Umbilical cord (tissue), 2 donors: ENCODE results near the gene CPNE9. TPM values are rescaled to one million over a fixed set of nuclear protein-coding genes. Genes with fewer than 3 reads are reported as not detected.
A peak's percentile ranks its signal among the peaks of the same experiment; 100 is the strongest.
"Not testable (repeated sequence)": the region's sequence is repeated elsewhere in the genome, so short reads cannot be mapped to it uniquely, and the experiment has no call there.

ENCODE experiments used
- DNase-seq: peaks from one replicate; pipeline ENCODE4 v3.0.0-alpha.2; 2015; ENCODE audit warnings: low spot score
- total RNA-seq: library from RNA; depleted of rRNA; stranded (reverse); fragments of >200 nt; gene quantifications from one replicate; pipeline ENCODE4 v1.2.3, GENCODE V29; 2014; ENCODE audit warnings: low replicate concordance; ENCODE audit not compliant: insufficient read depth

Gene CPNE9
- total RNA-seq, 1 donor from 2014 or later = not detected

DNA sequence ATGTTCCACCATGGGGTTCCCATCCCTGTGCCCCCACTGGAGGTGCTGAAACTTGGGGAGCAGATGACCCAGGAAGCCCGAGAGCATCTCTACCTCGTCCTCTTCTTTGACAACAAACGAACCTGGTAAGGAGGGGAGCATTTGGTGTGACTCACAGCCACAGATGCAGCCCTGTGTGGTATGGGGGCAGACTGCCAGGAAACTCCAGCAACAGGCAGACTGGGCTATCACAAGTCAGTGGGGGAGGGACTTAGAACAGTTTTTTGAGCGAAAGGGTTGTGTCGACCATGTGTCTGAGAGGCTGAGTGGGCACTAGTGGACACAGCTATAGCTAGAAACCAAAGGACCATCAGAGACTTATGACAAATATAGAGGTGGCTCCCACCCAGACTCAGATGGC lies 42.7 kb downstream of the CPNE9 start:
- peak; percentile 54 for DNase-seq

DNA sequence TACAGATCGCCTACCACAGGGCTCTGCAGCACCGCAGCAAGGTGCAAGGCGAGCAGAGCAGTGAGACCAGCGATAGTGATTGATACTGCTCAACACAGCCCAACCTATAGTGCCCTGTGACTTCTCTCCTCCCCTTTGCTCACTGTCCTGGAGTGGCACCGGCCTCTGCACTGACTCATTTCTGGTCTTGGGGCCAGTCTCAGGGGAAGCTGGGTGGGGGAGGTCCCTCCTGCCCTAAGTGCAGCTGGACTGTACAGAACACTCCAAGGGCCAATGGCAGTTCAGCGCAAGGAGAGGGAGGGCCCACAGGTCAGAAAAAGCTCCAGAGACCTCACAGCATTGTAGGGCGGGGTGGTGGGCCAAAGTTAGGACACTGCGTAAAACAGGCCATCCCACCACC lies 43.6 kb downstream of the CPNE9 start:
- DNase-seq = no peak

DNA sequence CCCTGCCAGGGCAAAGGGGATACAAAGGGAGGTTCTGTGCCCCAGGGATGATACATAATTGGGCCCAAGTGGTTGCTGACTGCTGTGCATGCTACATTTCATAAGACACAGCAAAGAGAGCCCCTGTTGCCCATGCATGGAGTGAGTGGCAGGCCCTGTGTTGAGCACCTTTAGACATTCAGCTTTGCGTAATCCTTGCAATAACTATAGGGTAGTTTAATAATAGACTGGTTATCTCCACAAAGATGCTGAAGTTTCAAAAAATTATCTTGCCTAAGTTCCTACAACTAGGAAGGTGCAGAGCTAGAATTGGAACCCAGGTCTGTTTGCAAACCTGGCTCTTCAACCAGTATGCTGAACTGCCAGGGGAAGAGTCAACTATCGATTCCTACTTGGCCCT lies 44.4 kb downstream of the CPNE9 start:
- DNase-seq = no peak

DNA sequence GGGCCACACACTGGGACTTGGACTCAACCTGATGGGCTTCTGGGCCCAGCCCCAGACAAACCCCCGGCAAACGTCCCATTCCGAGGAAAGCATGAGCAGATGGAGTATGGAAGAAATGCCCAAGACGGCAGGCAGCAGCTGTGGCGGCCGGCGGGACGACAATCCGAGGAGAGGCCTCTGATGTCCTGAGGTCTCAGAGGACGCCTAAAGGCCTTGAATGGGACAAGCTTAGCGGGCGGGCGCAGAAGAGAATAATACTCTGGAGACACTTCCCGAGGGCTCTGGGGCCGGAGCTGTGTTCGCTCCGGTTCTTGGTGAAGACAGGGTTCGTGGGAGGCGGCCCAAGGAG lies 45.6 kb downstream of the CPNE9 start:
- DNase-seq = no peak

DNA sequence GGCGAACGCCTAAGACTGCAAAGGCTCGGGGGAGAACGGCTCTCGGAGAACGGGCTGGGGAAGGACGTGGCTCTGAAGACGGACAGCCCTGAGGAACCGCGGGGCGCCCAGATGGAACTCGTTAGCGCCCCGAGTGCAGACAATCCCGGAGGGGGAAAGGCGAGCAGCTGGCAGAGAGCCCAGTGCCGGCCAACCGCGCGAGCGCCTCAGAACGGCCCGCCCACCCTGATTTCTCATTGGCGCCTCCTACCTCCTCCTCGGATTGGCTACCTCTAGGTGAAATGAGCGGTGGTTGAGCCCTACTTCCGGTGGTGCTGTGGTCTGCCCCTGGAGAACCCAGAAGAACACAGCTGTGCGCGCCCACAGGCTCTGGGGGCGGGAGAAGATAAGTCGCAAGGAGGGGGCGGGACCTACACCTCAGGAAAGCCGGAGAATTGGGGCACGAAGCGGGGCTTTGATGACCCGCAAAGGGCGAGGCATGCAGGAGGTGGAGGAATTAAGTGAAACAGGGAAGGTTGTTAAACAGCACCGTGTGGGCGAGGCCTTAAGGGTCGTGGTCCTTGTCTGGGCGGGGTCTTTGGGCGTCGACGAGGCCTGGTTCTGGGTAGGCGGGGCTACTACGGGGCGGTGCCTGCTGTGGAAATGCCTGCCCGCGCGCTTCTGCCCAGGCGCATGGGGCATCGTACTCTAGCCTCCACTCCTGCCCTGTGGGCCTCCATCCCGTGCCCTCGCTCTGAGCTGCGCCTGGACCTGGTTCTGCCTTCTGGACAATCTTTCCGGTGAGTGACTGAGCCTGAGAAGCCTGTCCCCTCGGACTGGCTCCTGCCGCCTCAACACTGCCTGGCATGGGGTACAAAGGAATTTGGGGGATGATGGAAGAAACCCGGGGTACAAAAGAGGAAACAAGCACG lies 46.3 kb downstream of the CPNE9 start, which contains the start of gene OGG1:
OGG1 (plus strand) TSS at position 308 of the 911 bp plus-strand sequence; CDS start at position 643, 335 bp downstream.
- peak; percentile 99 for DNase-seq

DNA sequence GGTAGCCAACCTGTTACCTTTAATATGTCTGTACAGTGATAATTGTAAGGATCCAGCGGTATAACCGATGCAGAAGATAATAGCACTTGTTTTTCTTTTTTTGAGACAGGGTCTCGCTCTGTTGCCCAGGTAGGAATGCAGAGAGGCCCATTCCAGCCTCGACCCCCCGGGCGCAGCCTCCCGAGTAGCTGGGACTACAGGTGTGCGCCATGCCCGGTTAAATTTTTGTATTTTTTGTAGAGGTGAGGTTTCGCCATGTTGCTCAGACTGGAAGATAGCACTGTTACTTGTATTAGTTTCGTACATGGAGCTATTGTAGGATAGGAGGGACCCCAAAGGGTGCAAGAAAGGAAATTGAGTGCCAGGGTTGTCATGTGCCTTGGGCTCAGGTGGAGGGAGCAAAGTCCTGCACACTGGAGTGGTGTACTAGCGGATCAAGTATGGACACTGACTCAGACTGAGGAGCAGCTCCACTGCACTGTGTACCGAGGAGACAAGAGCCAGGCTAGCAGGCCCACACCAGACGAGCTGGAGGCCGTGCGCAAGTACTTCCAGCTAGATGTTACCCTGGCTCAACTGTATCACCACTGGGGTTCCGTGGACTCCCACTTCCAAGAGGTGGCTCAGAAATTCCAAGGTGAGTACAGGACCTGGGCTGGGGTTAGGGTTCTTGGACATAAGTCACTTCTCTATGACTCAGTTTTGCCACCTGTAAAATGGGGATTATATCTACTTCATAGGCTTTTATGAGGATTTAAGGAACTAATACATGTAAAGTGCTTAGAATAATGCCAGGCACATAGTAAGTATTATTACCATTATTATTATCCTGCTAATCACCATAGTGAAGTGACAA lies 47.2 kb downstream of the CPNE9 start:
- DNase-seq = no peak

DNA sequence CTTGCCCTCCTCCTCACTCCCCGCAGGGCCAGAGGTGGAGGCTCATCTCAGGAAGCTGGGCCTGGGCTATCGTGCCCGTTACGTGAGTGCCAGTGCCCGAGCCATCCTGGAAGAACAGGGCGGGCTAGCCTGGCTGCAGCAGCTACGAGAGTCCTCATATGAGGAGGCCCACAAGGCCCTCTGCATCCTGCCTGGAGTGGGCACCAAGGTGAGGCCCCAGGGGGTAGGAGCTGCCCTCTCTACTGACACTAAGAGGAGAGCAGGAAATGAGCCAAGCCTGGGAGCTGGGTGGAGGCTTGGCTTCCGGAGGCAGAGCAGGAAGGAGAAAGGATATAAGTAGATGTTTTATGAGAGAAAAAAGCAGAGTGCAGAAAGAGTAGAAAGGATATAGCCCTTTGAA lies 51.0 kb downstream of the CPNE9 start:
- no peak for DNase-seq

DNA sequence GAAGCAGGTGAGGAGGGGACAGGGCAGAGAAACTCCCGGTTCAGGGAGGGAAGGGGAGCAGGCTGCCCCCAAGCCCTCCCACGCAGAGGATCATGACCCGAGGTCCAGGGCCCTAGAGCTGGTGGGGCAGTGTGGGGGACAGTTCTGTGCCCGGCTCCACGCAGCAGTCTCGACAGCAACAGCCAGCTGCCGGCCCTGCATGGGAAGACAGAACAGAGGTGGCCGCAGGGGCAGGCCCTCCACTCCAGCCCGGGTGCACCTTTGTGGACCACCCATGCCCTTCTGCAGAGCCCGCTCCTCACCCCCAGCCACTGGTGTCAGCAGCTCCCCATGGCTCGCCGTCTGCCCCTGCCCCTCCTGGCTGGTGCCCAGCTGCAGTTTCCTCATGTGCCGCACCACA lies 53.8 kb downstream of the CPNE9 start:
- no peak for DNase-seq

DNA sequence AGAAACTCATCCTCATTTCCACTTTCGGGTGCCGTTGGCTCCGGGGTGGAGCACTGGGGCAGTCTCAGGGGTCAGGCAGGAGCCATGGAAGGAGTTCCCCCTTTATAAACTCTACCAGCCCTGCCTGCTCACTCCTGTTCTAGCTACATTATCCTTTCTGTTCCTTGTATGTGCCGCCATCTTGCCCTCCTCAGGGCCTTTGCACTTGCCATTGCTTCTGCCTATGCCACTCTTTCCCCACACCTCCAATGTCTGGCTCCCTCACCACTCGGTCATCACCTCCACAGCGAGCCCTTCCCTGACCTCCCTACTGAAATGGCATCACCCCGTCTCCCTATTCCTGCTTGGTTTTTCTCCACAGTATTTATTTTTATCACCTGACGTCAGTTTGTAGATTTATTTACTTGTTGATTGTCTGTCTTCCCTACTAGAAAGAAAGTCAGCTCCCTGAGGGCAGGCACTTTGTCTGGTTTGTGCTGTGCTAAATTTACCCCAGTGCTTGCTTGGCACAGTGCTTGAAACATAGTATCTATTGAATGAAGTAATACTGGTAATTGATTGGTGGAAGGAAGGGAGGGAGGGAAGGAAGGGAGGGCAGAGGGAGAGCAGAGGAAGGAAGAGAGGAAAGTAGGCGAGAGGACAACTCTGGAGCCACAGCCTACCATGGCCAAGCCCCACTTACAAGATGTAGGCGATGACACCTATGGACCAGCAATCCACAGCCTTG lies 57.3 kb downstream of the CPNE9 start:
- DNase-seq = no peak

DNA sequence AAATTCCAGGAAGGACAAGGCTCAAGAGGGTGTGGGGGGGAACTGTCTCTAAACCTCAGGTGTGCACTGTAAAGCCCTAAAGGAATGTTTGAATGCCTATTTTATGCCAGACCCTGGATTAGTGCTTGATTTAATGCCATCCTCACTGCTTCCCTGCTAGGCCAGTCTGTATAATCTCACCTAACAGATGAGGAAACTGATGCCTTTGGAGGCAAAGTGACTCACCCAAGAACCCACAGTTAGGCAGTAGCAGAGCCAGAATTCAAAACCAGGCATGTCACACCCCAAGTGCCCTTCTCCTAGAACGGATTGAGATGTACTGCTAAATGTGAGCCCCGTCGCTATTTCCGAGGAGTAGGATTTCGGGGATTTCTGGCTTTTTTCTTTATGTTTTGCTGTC lies 58.3 kb downstream of the CPNE9 start:
- no peak for DNase-seq

DNA sequence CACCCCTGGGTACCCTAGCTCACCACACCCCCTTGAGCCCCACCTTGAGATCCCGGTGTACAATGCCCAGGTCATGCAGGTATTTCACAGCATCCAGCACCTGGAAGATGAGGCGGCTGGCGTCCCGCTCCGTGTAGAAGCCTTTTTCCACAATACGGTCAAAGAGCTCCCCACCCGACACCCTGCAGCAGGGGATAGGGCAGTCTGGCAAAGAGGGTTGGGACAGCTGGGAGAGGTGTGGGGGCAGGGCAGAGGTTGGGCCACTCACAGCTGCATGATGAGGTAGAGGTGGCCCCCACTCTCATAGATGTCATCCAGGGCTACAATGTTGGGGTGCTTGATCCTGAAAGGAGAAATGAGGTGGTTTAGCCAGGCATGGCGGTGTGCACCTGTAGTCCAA lies 59.2 kb downstream of the CPNE9 start:
- DNase-seq = no peak

DNA sequence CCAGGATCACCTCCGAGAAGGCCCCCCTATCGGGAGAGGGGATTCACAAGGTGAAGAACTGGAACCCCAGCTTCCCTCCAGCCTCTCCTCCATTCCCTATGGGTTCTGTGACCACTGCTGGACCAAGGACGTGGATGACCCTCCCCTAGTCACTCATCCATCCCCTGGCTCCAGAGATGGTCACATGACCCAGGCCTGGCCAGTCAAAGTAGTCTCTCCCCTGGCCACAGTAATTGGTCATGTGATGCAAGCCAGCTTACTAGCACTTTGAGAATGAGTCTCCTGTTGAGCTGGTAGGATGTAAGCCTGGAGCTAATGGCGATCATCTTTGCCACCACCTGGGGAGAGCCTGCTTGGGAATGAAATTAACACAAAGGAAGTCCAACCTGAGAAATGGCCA lies 62.2 kb downstream of the CPNE9 start:
- no peak for DNase-seq

DNA sequence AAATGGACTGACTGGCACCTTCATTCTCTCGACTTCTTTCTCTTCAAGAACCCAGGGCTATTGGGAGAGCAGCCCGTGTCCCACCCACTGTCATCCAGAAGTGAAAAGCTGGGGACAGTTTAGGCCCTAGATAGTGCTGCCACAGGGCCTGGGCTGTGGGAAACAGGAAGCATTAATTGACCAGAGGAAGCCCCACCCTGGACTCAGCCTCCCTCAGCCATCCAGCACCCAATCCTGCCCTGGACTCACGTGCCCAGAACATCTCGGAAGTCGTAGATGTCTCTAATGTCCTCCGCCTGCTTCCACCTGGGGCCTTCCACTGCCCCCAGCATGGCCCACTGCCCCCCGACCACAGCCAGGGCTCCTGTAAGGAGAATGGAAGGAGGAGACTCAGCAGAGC lies 63.8 kb downstream of the CPNE9 start:
- no peak for DNase-seq

DNA sequence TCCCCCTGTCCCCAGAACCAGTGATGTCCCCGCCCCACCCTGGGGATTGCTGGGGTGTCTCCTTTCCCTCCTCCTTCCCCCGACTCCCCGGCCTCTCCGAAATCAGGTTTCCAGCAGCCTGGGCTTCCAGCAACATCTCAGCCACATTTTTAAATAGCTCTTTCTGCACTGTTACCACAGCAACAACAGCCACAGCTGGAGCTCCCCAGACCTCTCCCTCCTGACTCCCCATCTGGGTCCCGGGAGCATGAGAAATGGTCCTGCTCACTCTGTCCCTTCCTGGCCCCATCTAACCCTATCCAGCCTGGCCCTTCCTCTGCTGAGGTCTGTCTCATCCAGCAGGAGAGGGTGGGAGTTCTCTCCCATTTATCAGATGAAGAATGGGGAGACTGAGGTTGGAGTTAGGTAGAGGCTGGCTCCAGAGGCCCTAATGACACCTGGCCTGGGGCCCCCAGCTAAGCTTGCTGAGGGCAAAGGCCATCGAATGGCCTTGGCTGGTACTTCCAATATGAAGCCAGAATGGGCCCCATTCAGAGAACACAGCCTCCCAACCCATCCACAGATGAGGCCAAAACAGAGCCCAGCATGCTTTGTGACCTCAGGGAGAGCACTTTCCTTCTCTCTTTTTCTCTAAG lies 64.6 kb downstream of the CPNE9 start:
- no peak for DNase-seq

DNA sequence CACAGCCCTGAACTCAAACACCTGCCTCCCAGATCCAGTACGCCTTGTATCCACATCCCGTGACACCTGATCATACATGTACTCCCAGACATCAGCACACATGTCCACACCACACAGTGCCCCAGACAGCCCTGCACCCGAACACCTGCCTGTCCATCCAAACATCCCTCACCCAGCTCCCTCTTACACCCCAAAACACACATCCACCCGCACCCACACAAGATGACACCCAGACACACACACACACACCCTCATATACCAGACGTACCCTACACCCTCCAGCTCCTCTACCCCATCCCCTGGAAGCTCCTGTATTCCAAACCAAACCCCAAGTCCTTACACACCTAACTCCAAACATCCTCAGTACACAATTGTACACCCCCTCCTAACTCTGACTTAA lies 65.4 kb downstream of the CPNE9 start:
- DNase-seq = no peak

DNA sequence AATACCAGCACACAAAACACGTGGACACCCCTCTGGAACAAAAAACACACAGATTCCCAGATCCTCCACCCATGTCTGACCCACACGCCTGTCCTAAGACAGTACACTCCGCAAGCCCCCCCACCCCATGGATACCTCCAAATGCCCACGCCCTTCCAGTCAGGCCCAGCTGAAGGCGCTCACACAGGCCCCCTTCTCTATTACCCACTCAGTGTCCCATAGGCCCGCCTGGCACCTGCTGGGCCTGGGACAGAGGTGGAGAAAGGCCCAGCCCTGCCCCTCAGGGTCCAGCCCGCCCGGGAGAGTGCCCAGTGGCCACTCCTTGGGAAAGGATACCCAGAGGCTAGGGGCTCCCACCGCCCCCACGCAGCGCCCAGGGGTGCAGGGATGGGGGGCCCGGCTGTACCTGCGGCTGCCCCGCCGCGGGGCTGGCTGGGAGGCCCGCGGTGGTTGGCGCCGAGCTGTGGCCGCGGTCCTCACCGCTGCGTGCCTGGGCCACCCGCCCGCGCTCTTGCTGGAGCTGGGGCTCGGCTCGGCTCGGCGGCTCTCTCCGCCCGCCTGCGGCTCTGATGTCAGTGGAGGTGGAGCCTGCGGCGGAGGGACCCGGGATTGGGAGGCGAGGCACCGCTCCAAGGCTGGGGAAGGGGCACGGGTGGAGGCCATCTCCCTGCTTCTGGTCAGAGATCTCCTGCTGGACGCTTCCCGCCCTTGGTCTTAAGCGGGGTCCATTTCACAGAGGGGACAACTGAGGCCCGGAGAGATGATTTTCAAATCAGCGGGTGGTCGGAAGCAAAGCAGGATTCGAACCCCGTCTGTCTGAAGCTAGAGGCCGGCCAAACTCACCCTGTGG lies 66.0 kb downstream of the CPNE9 start, which contains the start of gene CAMK1:
CAMK1 (minus strand) TSS at position 522 of the 850 bp plus-strand sequence. CDS start 2,198 bp downstream, outside the sequence.
- DNase-seq = peak; percentile 78

DNA sequence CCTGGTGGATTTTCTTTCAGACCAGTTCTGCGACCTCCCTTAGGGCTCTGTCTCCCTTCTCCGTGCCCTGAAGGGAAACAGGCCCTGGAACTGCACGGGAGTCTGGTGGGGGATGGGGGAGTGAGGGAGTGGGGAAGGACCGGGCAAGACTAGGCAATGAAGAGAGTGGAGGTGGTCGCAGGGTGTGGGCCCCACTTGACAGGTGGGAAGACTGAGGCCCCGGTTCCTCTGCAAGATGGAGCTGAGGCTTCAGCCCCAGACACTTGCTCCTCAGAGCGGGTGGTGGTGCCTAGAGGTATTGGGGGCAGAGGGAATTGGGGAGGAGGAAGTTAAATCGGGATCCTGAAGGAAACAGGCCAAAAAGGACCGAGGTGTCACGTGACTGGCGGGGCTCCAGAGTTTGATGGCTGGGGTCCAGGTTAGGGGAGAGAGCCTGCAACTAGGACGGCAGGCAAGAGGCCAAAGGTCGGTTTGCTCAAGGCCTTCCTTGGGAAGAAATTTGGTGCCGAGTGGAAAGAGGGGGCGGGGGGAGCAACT lies 66.7 kb downstream of the CPNE9 start:
- peak; percentile 71 for DNase-seq

DNA sequence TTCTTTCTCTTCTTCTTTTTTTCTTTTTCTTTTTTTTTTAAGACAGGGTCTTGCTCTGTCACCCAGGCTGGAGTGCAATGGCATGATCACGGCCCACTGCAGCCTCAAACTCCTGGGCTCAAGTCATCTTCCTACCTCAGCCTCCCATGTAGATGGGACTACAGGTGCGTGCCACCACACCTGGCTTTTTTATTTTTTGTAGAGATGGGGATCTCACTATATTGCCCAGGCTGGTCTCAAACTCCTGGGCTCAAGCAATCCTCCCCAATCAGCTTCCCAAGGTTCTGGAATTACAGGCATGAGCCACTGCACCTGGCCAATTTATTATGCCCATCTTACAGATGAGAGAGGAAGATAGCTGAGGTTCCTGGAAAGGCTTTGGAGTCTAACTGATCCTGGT lies 67.4 kb downstream of the CPNE9 start:
- DNase-seq = not testable (repeated sequence)

DNA sequence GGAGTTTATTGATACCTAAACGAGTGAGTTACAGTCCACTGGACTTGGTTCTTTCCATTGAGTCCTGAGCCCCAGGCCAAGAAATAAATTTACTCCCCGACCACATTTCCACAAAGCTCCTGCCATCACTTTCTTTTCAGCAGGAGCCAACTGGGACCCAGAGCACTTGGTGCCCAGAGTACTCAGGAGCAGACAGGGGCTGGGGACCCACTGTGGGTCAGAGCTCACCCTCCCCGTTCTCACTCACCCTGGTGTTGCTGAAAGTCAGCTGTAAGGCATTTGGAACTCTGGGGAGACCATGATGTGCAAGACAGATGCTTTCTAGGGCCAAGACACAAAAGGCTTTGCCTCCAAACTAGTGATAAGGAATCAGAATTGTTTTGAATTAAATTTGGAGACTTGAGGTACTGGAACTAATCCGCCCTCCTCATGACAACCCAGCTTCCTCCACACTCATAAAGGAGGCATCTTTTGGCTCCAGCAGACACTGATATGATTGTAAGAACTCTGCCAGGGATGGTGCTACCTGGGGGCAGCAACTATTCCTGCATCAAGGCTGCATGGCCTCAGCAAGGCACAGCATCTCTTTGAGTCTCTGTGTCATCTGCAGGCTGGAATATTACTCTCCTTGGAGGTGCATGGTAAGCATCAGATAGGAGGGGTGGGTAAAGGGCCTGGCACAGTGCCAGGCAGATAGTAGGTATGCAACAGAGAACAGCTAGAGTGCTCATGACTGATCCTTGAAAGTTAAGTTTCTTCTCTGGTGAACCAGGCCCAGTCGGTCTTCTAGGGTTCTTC lies 73.5 kb downstream of the CPNE9 start:
- DNase-seq = no peak
